B cell (primary cell): ENCODE measurements around the gene STEAP2. TPM values are rescaled to one million over a fixed set of nuclear protein-coding genes. Genes with fewer than 3 reads are reported as not detected.

ENCODE experiments used
- ATAC-seq: fragments of 200-7000 bp; cut with Tn5 transposase; one replicate; pipeline ENCODE4 v1.10.0; 2021; ENCODE audit warnings: low read depth, mild to moderate bottlenecking, moderate number of reproducible peaks, moderate library complexity
- CTCF ChIA-PET: fragments of 350-600 bp; sonication (Branson Sonifier 250); formaldehyde crosslinking; loops from one replicate; lab custom pipeline; 2021; ENCODE audit warnings: antibody characterized with exemption, inconsistent platforms; lab: Charles Lee
- POLR2A ChIA-PET: fragments of 350-600 bp; sonication (Branson Sonifier 250); formaldehyde crosslinking; loops from one replicate; lab custom pipeline; 2021; ENCODE audit warnings: antibody characterized with exemption; lab: Charles Lee
- DNase-seq: peaks from one replicate; pipeline ENCODE4 v3.0.0; 2013
- H2AFZ ChIP-seq: 2 replicates; pipeline ENCODE4 v1.6.1; 2012; ENCODE audit warnings: mild to moderate bottlenecking, low read depth, low read length; ENCODE audit not compliant: insufficient read depth, poor library complexity, severe bottlenecking
- H3K27ac ChIP-seq, 2 donors: 1 replicate in 1 of 2; 2 replicates in 1 of 2; pipeline ENCODE4 v1.5.1; 2012 to 2013; ENCODE audit warnings: low read length in 2 of 2, mild to moderate bottlenecking in 2 of 2, moderate library complexity in 1 of 2
- H3K27me3 ChIP-seq, 4 experiments: fragments of 200-600 bp in 1 of 4; sonication (generic) in 1 of 4; replicated peaks in 1 of 4; 1 replicate in 2 of 4; 2 replicates in 2 of 4; pipeline versions ENCODE4 v1.6.1 to v1.7.0; 2013 to 2016; ENCODE audit warnings: low read length in 3 of 4, mild to moderate bottlenecking in 2 of 4, mixed read lengths in 1 of 4, moderate library complexity in 1 of 4; ENCODE audit not compliant: insufficient read depth in 4 of 4, control insufficient read depth in 3 of 4; ENCODE audit errors: control extremely low read depth in 1 of 4
- H3K36me3 ChIP-seq, 2 experiments: replicated peaks in 1 of 2; 1 replicate in 1 of 2; 2 replicates in 1 of 2; pipeline versions ENCODE4 v1.6.1 to v1.7.1; 2013; ENCODE audit warnings: low read length in 1 of 2; ENCODE audit not compliant: insufficient read depth in 2 of 2, control insufficient read depth in 1 of 2; ENCODE audit errors: control extremely low read depth in 1 of 2, extremely low read depth in 1 of 2
- H3K4me1 ChIP-seq, 2 donors: fragments of 200-600 bp in 1 of 2; sonication (generic) in 1 of 2; 1 replicate in 1 of 2; 2 replicates in 1 of 2; pipeline versions ENCODE4 v1.5.1 to v1.6.1; 2013 to 2017; ENCODE audit warnings: low read length in 2 of 2; ENCODE audit not compliant: control insufficient read depth in 2 of 2, insufficient read depth in 2 of 2
- H3K4me2 ChIP-seq: replicated peaks from 2 replicates; pipeline ENCODE3; 2012; ENCODE audit warnings: mild to moderate bottlenecking, low read depth, low read length; ENCODE audit not compliant: poor library complexity, severe bottlenecking
- H3K4me3 ChIP-seq, 5 experiments: fragments of 200-600 bp in 1 of 5; sonication (generic) in 1 of 5; 1 replicate in 3 of 5; 2 replicates in 2 of 5; pipeline versions ENCODE4 v1.5.1 to v1.7.0; 2011 to 2016; ENCODE audit warnings: low read length in 4 of 5, mild to moderate bottlenecking in 4 of 5, low read depth in 2 of 5, control low read depth in 1 of 5, moderate library complexity in 1 of 5; ENCODE audit not compliant: insufficient read depth in 1 of 5; ENCODE audit errors: control extremely low read depth in 1 of 5, extremely low read depth in 1 of 5
- H3K79me2 ChIP-seq: fragments of 200-600 bp; sonication (generic); one replicate; pipeline ENCODE4 v1.6.0; 2016; ENCODE audit warnings: low read length; ENCODE audit not compliant: control insufficient read depth, insufficient read depth
- H3K9ac ChIP-seq: fragments of 200-600 bp; sonication (generic); 2 replicates; pipeline ENCODE4 v1.6.1; 2017; ENCODE audit warnings: mild to moderate bottlenecking, low read length, moderate library complexity
- H3K9me3 ChIP-seq, 3 donors: one replicate each; pipeline versions ENCODE4 v1.6.1 to v1.7.1; 2013; ENCODE audit warnings: low read length in 2 of 3; ENCODE audit not compliant: control insufficient read depth in 2 of 3, insufficient read depth in 1 of 3; ENCODE audit errors: control extremely low read depth in 1 of 3
- H4K20me1 ChIP-seq: 2 replicates; pipeline ENCODE4 v1.6.0; 2012; ENCODE audit warnings: mild to moderate bottlenecking, low read length; ENCODE audit not compliant: insufficient read depth, control insufficient read depth, poor library complexity, severe bottlenecking
- H3K27ac Mint-ChIP-seq: one replicate; pipeline ENCODE4 v1.8.0; 2021; ENCODE audit warnings: mixed read lengths
- H3K27me3 Mint-ChIP-seq: one replicate; pipeline ENCODE4 v1.8.0; 2021; ENCODE audit warnings: mixed read lengths
- H3K4me1 Mint-ChIP-seq: one replicate; pipeline ENCODE4 v1.8.0; 2021; ENCODE audit warnings: mixed read lengths
- H3K4me3 Mint-ChIP-seq: one replicate; pipeline ENCODE4 v1.8.0; 2021; ENCODE audit warnings: mixed read lengths
- H3K9me3 Mint-ChIP-seq: one replicate; pipeline ENCODE4 v1.8.0; 2022; ENCODE audit warnings: mixed read lengths; ENCODE audit not compliant: insufficient read depth
- EZH2 ChIP-seq: IDR thresholded peaks from 2 replicates; pipeline ENCODE4 v1.6.1; 2012; ENCODE audit warnings: borderline replicate concordance, low read depth, mild to moderate bottlenecking, moderate library complexity, low read length; ENCODE audit not compliant: insufficient read depth, poor library complexity, severe bottlenecking
- WGBS: methylation state at CpG from one replicate; pipeline ENCODE4 v1.1.5; 2013; ENCODE audit warnings: missing lambda C conversion rate; ENCODE audit not compliant: insufficient coverage; 5-methylcytosine and 5-hydroxymethylcytosine counted together
- intact Hi-C: fragments of 100-400 bp; cut with micrococcal nuclease; formaldehyde crosslinking; loops from one replicate; pipeline ENCODE4 v1.10.0; 2022
- polyA plus RNA-seq: library from polyadenylated mRNA; depleted of rRNA; stranded (reverse); fragments of >200 nt; gene quantifications from 2 replicates; pipeline ENCODE4 v1.2.3, GENCODE V29; 2012
- total RNA-seq, 2 donors: library from RNA; stranded (reverse); fragments of 120-200 nt in 1 of 2; gene quantifications; 1 replicate in 1 of 2; 2 replicates in 1 of 2; pipeline versions ENCODE4 v1.2.3 to v1.2.4, GENCODE V29; 2013 to 2022
- TF ChIP-seq, protein P1 (sequence below): fragments of 200-600 bp; IDR thresholded peaks from one replicate; pipeline ENCODE4 v1.8.0; 2022; ENCODE audit warnings: antibody characterized with exemption, mild to moderate bottlenecking

The STEAP2 gene
- total and polyA plus RNA-seq, 2 donors (not counting 1 experiment from before 2014, with no cell fraction given): not detected

DNA sequence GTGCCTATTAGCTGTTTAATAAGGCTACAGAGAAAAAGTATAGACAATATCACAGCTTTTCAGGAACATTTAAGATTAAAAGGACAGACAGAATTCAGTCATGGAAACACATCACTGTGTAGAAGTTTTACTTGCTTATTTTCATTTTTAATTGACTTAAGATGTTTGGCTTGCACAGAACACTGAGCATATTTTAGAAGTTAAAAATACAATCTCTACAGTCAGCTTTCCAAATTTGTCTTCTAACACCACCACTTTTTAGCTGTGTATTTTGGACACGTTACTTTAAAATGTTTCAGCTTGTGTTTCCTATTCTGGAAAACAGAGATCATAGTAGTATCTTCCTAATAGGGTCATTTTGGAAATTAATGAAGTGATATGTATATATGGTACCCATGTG lies 45.2 kb downstream of the STEAP2 start:
- no peaks in the 10 kb centered on the region for H3K4me1 ChIP-seq
- H3K36me3 ChIP-seq: no peaks in the 10 kb centered on the region
- peaks cover 32% of the 10 kb centered on the region for H3K27me3 Mint-ChIP-seq
- intact Hi-C loops: no loop called here
- no peak overlapping the region for H3K9ac ChIP-seq
- DNase-seq (no peak), ATAC-seq (no peak)
- H3K4me3 Mint-ChIP-seq: no peak overlapping the region
- no peaks in the 10 kb centered on the region for H3K9me3 ChIP-seq
- H4K20me1 ChIP-seq: no peaks in the 10 kb centered on the region
- H3K4me2 ChIP-seq: no peak overlapping the region
- no peaks in the 10 kb centered on the region for H3K79me2 ChIP-seq
- no CpG with 5 or more reads among the region's 1 CpG for WGBS
- TF ChIP-seq, protein P1, sequence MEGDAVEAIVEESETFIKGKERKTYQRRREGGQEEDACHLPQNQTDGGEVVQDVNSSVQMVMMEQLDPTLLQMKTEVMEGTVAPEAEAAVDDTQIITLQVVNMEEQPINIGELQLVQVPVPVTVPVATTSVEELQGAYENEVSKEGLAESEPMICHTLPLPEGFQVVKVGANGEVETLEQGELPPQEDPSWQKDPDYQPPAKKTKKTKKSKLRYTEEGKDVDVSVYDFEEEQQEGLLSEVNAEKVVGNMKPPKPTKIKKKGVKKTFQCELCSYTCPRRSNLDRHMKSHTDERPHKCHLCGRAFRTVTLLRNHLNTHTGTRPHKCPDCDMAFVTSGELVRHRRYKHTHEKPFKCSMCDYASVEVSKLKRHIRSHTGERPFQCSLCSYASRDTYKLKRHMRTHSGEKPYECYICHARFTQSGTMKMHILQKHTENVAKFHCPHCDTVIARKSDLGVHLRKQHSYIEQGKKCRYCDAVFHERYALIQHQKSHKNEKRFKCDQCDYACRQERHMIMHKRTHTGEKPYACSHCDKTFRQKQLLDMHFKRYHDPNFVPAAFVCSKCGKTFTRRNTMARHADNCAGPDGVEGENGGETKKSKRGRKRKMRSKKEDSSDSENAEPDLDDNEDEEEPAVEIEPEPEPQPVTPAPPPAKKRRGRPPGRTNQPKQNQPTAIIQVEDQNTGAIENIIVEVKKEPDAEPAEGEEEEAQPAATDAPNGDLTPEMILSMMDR: no peak
- TF ChIP-seq EZH2: no peak
- CTCF ChIA-PET: interaction anchor here (0.7 kb wide), 1 partner anchor 16 kb away, joined by 4 read pairs; no protein-coding TSS in a partner anchor
- no peak overlapping the region for H2AFZ ChIP-seq
- no peaks in the 10 kb centered on the region for H3K9me3 Mint-ChIP-seq
- H3K27ac ChIP-seq: no peak overlapping the region
- POLR2A ChIA-PET: no interaction called here
- H3K27me3 ChIP-seq: peaks cover 0 to 5% (median 1%) of the 10 kb centered on the region in 4 experiments
- H3K4me1 Mint-ChIP-seq: no peaks in the 10 kb centered on the region
- no peak overlapping the region for H3K27ac Mint-ChIP-seq
- H3K4me3 ChIP-seq: no peak overlapping the region

DNA sequence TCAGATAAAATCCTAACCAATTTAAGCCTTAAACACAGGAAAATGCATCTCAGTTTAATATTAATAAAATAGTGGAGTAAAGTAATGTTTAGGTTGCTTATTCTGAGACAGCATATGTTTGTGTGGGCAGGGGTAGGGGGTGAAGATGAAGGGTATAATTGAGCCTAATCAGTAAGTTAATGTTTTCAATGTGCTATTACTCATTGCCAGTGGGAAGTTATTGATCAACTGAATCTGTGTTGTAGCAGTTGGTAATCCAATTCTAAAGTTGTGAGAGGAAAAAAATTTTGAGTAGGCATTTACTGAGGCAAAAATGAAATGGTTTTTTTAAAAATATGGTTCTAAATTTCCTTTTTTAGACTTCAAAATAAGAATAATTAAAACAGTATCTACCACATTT lies 49.9 kb downstream of the STEAP2 start:
- no peaks in the 10 kb centered on the region for H3K9me3 Mint-ChIP-seq
- H3K27ac ChIP-seq: no peak overlapping the region
- H3K4me3 Mint-ChIP-seq: no peak overlapping the region
- POLR2A ChIA-PET: no interaction called here
- no peaks in the 10 kb centered on the region for H4K20me1 ChIP-seq
- no peaks in the 10 kb centered on the region for H3K36me3 ChIP-seq
- TF ChIP-seq EZH2: no peak
- TF ChIP-seq, protein P1: no peak
- H3K27me3 Mint-ChIP-seq: peaks cover 17% of the 10 kb centered on the region
- intact Hi-C loops: no loop called here
- CTCF ChIA-PET: interaction anchor here (1.3 kb wide), 1 partner anchor 107 kb away, joined by 6 read pairs; the partner anchor contains the start of gene STEAP1
- no peak overlapping the region for H3K4me2 ChIP-seq
- no peak for ATAC-seq
- no peaks in the 10 kb centered on the region for H3K4me1 ChIP-seq
- H3K4me1 Mint-ChIP-seq: no peaks in the 10 kb centered on the region
- no peak overlapping the region for H3K27ac Mint-ChIP-seq
- H3K4me3 ChIP-seq: no peak overlapping the region
- H3K27me3 ChIP-seq: no peaks in the 10 kb centered on the region
- no peak for DNase-seq
- no peak overlapping the region for H2AFZ ChIP-seq
- H3K9ac ChIP-seq: no peak overlapping the region
- H3K79me2 ChIP-seq: no peaks in the 10 kb centered on the region
- no peaks in the 10 kb centered on the region for H3K9me3 ChIP-seq
